SU-DHL-6 (cell line): ENCODE measurements around the gene CABCOCO1.

Source experiments
- EZH2phosphoT487 ChIP-seq: fragments of 200-600 bp; sonication (generic), shearing (Covaris generic); conservative IDR thresholded peaks from 2 replicates; pipeline ENCODE4 v1.6.1; 2018; ENCODE audit warnings: mild to moderate bottlenecking, antibody characterized with exemption, low read length, moderate library complexity, mixed read lengths
- TF ChIP-seq, protein P1 (sequence below): fragments of 200-600 bp; sonication (generic); IDR thresholded peaks from one replicate; pipeline ENCODE4 v1.5.1; 2017; ENCODE audit warnings: antibody characterized with exemption, mild to moderate bottlenecking, low read length, moderate library complexity; ENCODE audit not compliant: insufficient read depth, poor library complexity, severe bottlenecking

DNA sequence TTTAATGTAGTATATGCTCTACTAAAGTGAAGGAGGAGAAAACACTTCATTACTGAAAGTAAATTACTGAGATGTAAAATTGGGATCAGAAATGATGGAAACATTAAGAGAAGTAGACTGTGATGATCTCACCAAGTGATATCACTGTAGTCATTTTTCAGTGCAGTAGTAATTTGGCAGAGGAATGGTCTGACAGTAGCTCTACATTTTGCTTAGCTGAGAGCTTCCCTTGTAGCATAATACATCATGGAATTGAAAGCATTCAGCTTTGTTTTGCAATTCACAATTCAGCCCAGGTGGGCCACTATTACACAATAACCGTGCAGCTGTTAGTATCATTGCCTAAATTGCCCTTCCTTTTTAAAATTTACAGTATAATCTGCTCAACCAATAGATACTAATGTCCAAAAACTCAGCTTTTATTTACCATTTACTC is 19.4 kb upstream of the CABCOCO1 start:
- TF ChIP-seq, protein P1, sequence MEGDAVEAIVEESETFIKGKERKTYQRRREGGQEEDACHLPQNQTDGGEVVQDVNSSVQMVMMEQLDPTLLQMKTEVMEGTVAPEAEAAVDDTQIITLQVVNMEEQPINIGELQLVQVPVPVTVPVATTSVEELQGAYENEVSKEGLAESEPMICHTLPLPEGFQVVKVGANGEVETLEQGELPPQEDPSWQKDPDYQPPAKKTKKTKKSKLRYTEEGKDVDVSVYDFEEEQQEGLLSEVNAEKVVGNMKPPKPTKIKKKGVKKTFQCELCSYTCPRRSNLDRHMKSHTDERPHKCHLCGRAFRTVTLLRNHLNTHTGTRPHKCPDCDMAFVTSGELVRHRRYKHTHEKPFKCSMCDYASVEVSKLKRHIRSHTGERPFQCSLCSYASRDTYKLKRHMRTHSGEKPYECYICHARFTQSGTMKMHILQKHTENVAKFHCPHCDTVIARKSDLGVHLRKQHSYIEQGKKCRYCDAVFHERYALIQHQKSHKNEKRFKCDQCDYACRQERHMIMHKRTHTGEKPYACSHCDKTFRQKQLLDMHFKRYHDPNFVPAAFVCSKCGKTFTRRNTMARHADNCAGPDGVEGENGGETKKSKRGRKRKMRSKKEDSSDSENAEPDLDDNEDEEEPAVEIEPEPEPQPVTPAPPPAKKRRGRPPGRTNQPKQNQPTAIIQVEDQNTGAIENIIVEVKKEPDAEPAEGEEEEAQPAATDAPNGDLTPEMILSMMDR: no peak
- TF ChIP-seq EZH2phosphoT487: no peak
